HepG2 (cell line): ENCODE data around the gene PPM1H. TPM values are rescaled to one million over a fixed set of nuclear protein-coding genes. Genes with fewer than 3 reads are reported as not detected.
A peak's percentile ranks its signal among the peaks of the same experiment; 100 is the strongest.

Experiments
- ATAC-seq: fragments of 200-7000 bp; cut with Tn5 transposase; 3 replicates; pipeline ENCODE4 v1.9.1; 2020; ENCODE audit warnings: mild to moderate bottlenecking, moderate library complexity
- BruUV-seq: library from RNA; stranded (reverse); fragments of 400-500 nt; replicated peaks from 2 replicates; lab custom pipeline; 2021; lab: Mats Ljungman, UMichigan
- CTCF ChIA-PET: fragments of 300-600 bp; formaldehyde crosslinking; extraction: SDS; loops from one replicate; lab custom pipeline; 2021; ENCODE audit warnings: low total read pairs, inconsistent platforms, low intra/inter-chr PET ratio; lab: Yijun Ruan, JAX
- POLR2A ChIA-PET: fragments of 350-600 bp; sonication (Branson Sonifier 250); formaldehyde crosslinking; loops from one replicate; lab custom pipeline; 2020; ENCODE audit warnings: antibody characterized with exemption, inconsistent platforms; lab: Yijun Ruan, JAX
- DNase-seq: peaks from one replicate; pipeline ENCODE4 v3.0.0-alpha.2; 2015; ENCODE audit warnings: low spot score
- FAIRE-seq: peaks from 3 replicates; lab custom pipeline; 2011; peaks lifted over from hg19 to GRCh38; lab: Jason Lieb, UNC
- H2AFZ ChIP-seq: one replicate; pipeline ENCODE4 v1.6.1; 2011; ENCODE audit warnings: low read length, inconsistent platforms
- H3K27ac ChIP-seq: fragments of 300-600 bp; 3 replicates; pipeline ENCODE4 v1.8.0; 2011; ENCODE audit warnings: mixed run types, mild to moderate bottlenecking, mixed read lengths, low read length, inconsistent platforms; ENCODE audit not compliant: insufficient read depth; ENCODE audit errors: extremely low read length
- H3K27me3 ChIP-seq, 2 experiments: fragments of 200-600 bp in 1 of 2; 2 replicates in 1 of 2; 3 replicates in 1 of 2; pipeline versions ENCODE4 v1.6.0 to v1.8.0; 2011; ENCODE audit warnings: low read length in 2 of 2, mild to moderate bottlenecking in 2 of 2, moderate library complexity in 2 of 2, inconsistent platforms in 1 of 2; ENCODE audit not compliant: insufficient read depth in 2 of 2, control insufficient read depth in 1 of 2
- H3K36me3 ChIP-seq, 2 experiments: fragments of 200-600 bp in 1 of 2; replicated peaks in 1 of 2; 2 replicates in 1 of 2; 3 replicates in 1 of 2; pipeline versions ENCODE4 v1.5.1 to v1.8.0; 2011; ENCODE audit warnings: low read length in 2 of 2, inconsistent platforms in 1 of 2; ENCODE audit not compliant: insufficient read depth in 2 of 2, control insufficient read depth in 1 of 2
- H3K4me1 ChIP-seq: 2 replicates; pipeline ENCODE4 v1.5.1; 2012; ENCODE audit warnings: low read length, inconsistent platforms; ENCODE audit not compliant: insufficient read depth
- H3K4me2 ChIP-seq: 2 replicates; pipeline ENCODE4 v1.6.0; 2011; ENCODE audit warnings: low read depth, low read length, inconsistent platforms
- H3K4me3 ChIP-seq, 3 experiments: fragments of 200-600 bp in 1 of 3; sonication (generic), shearing (Covaris generic) in 1 of 3; replicated peaks in 1 of 3; 2 replicates each; pipeline ENCODE4 v1.5.1; 2011 to 2016; ENCODE audit warnings: low read length in 3 of 3, inconsistent platforms in 2 of 3, low read depth in 2 of 3, mild to moderate bottlenecking in 2 of 3, control low read depth in 1 of 3, mixed read lengths in 1 of 3; ENCODE audit not compliant: insufficient read depth in 1 of 3
- H3K79me2 ChIP-seq: one replicate; pipeline ENCODE4 v1.6.1; 2011; ENCODE audit warnings: low read length, inconsistent platforms; ENCODE audit not compliant: insufficient read depth
- H3K9ac ChIP-seq: 2 replicates; pipeline ENCODE4 v1.6.0; 2011; ENCODE audit warnings: mild to moderate bottlenecking, low read depth, low read length, inconsistent platforms; ENCODE audit not compliant: insufficient read depth
- H3K9me3 ChIP-seq: 2 replicates; pipeline ENCODE4 v1.5.1; 2012; ENCODE audit warnings: mild to moderate bottlenecking, low read length
- H4K20me1 ChIP-seq: 2 replicates; pipeline ENCODE4 v1.6.0; 2011; ENCODE audit warnings: inconsistent platforms, mild to moderate bottlenecking, low read length, moderate library complexity; ENCODE audit not compliant: insufficient read depth
- DMAP1 ChIP-seq: IDR thresholded peaks from 2 replicates; pipeline ENCODE4 v1.6.1; 2016
- GFI1 ChIP-seq: sonication (generic); formaldehyde crosslinking; IDR thresholded peaks from 2 replicates; pipeline ENCODE4 v1.5.0; 2020; ENCODE audit warnings: missing genetic modification reagents, mild to moderate bottlenecking, borderline replicate concordance
- PITX1 ChIP-seq: sonication (generic); formaldehyde crosslinking; IDR thresholded peaks from 2 replicates; pipeline ENCODE4 v1.5.1; 2020; ENCODE audit warnings: mild to moderate bottlenecking, missing genetic modification reagents
- RARA ChIP-seq: IDR thresholded peaks from 2 replicates; pipeline ENCODE4 v1.6.1; 2016; ENCODE audit warnings: missing genetic modification reagents, missing compliant biosample characterization
- ZNF136 ChIP-seq: sonication (generic); formaldehyde crosslinking; IDR thresholded peaks from 2 replicates; pipeline ENCODE4 v1.8.1; 2022; ENCODE audit warnings: low read depth, mild to moderate bottlenecking, moderate library complexity, missing genetic modification reagents
- ZNF564 ChIP-seq: sonication (generic); formaldehyde crosslinking; IDR thresholded peaks from 2 replicates; pipeline ENCODE4 v1.8.1; 2023; ENCODE audit warnings: mild to moderate bottlenecking, missing genetic modification reagents
- ZNF644 ChIP-seq: IDR thresholded peaks from 2 replicates; pipeline ENCODE4 v1.6.1; 2016; ENCODE audit warnings: low read depth
- WGBS: methylation state at CpG from one replicate; pipeline ENCODE4 v1.1.6; 2017; ENCODE audit warnings: low lambda C conversion rate; 5-methylcytosine and 5-hydroxymethylcytosine counted together
- in situ Hi-C: cut with HindIII; loops from 2 replicates; pipeline ENCODE4 v1.10.0; 2017; ENCODE audit warnings: low pct_unique_long_range_greater_than_20kb; ENCODE audit not compliant: extremely low pct_ligation_motif_present
- intact Hi-C: fragments of 100-400 bp; cut with micrococcal nuclease; formaldehyde crosslinking; loops from one replicate; pipeline ENCODE4 v1.10.0; 2022; ENCODE audit not compliant: unreplicated experiment
- polyA plus RNA-seq, 8 experiments: library from polyadenylated mRNA; depleted of rRNA in 3 of 8; stranded (reverse) in 7 of 8; unstranded in 1 of 8; fragments of >200 nt; fragmentation: Illumina TruSeq in 4 of 8; extraction: Trizol in 4 of 8; gene quantifications; 2 replicates each; pipeline versions ENCODE4 v1.2.1 to v1.2.3, GENCODE V29; 2011 to 2016; ENCODE audit warnings: low read depth in 4 of 8, missing spikeins in 1 of 8, mixed read lengths in 1 of 8; ENCODE audit not compliant: insufficient read depth in 1 of 8
- total RNA-seq, 5 experiments: library from RNA; depleted of rRNA; stranded (reverse); fragments of >200 nt; fragmentation: Illumina TruSeq; extraction: Trizol; gene quantifications; 2 replicates each; pipeline ENCODE4 v1.2.3, GENCODE V29; 2016; ENCODE audit warnings: low read depth in 1 of 5
- TF ChIP-seq, protein P1 (sequence below): sonication (generic); formaldehyde crosslinking; IDR thresholded peaks from 2 replicates; pipeline ENCODE4 v1.4.0; 2020; ENCODE audit warnings: missing genetic modification reagents
- TF ChIP-seq, protein P2 (sequence below): sonication (generic); formaldehyde crosslinking; IDR thresholded peaks from 2 replicates; pipeline ENCODE4 v1.5.0; 2020; ENCODE audit warnings: missing genetic modification reagents
- TF ChIP-seq, protein P3 (sequence below): sonication (generic); formaldehyde crosslinking; IDR thresholded peaks from 2 replicates; pipeline ENCODE4 v1.8.0; 2022; ENCODE audit warnings: mild to moderate bottlenecking, missing genetic modification reagents, moderate library complexity

Gene PPM1H
- total and polyA plus RNA-seq, 2 of the 13 experiments (the other 11 are each of a cell fraction or from before 2014, with no cell fraction given) = 29.1 to 38.1 TPM

DNA sequence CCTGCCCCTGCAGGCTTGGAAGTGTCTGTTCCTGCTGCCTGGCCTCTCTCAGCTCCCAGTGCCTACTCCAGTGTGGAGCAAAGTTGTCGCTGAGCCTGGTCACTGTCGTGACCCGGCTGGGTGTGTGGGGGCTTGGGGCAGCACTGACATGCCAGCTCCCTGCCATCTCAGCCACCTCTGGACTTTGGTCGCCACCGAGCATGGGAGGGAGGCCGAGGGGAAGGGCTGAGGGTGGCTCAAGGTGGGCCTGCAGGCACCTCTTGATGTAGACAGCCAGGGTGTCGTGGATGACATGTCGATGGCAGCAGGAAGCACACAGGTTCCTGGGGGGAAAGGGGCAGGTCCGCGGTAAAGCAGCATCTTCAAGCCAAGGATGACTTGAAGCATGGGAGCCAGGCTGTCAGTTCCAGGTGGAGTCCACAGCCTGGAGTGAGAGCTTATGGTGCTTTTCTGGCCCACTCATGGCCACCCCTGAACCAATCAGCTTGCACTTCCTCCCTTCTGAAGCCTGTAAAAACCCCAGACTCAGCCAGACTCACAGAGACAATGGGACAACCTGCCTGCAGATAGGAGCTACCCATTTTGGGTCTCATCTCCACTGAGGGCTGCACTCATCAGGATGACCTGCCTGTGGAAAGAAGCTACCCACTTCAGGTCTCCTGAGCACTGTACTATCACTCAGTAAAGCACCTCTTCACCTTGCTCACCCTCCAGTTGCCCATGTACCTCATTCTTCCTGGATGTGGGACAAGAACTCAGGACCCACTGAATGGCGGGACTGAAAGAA, 258.2 kb downstream of the PPM1H start:
- H3K9me3 ChIP-seq = no peaks in the 10 kb centered on the region
- DNase-seq (no peak), ATAC-seq (peak; percentile 18; the same call in 1 of the 3 replicates), FAIRE-seq (no peak)
- no peak overlapping the region for H2AFZ ChIP-seq
- intact Hi-C loops = no loop called here
- H3K4me3 ChIP-seq = no peak overlapping the region
- TF ChIP-seq PITX1 (CRISPR knock-in tag) = no peak
- no peak for TF ChIP-seq ZNF644 (CRISPR knock-in tag)
- no peak for TF ChIP-seq RARA
- no peak for TF ChIP-seq ZNF564 (CRISPR knock-in tag)
- TF ChIP-seq, protein P1, sequence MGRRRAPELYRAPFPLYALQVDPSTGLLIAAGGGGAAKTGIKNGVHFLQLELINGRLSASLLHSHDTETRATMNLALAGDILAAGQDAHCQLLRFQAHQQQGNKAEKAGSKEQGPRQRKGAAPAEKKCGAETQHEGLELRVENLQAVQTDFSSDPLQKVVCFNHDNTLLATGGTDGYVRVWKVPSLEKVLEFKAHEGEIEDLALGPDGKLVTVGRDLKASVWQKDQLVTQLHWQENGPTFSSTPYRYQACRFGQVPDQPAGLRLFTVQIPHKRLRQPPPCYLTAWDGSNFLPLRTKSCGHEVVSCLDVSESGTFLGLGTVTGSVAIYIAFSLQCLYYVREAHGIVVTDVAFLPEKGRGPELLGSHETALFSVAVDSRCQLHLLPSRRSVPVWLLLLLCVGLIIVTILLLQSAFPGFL (CRISPR knock-in tag) = no peak
- TF ChIP-seq, protein P2, sequence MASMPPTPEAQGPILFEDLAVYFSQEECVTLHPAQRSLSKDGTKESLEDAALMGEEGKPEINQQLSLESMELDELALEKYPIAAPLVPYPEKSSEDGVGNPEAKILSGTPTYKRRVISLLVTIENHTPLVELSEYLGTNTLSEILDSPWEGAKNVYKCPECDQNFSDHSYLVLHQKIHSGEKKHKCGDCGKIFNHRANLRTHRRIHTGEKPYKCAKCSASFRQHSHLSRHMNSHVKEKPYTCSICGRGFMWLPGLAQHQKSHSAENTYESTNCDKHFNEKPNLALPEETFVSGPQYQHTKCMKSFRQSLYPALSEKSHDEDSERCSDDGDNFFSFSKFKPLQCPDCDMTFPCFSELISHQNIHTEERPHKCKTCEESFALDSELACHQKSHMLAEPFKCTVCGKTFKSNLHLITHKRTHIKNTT (CRISPR knock-in tag) = no peak
- TF ChIP-seq GFI1 (CRISPR knock-in tag) = no peak
- TF ChIP-seq ZNF136 (CRISPR knock-in tag) = no peak
- TF ChIP-seq DMAP1 = no peak
- TF ChIP-seq, protein P3, sequence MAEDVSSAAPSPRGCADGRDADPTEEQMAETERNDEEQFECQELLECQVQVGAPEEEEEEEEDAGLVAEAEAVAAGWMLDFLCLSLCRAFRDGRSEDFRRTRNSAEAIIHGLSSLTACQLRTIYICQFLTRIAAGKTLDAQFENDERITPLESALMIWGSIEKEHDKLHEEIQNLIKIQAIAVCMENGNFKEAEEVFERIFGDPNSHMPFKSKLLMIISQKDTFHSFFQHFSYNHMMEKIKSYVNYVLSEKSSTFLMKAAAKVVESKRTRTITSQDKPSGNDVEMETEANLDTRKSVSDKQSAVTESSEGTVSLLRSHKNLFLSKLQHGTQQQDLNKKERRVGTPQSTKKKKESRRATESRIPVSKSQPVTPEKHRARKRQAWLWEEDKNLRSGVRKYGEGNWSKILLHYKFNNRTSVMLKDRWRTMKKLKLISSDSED (CRISPR knock-in tag) = no peak
- POLR2A ChIA-PET = no interaction called here
- WGBS = 91% methylated on average over 3 of the region's 11 CpGs
- H3K9ac ChIP-seq = no peak overlapping the region
- no peaks in the 10 kb centered on the region for H3K27me3 ChIP-seq
- peaks cover 17 to 56% of the 10 kb centered on the region in 2 experiments for H3K36me3 ChIP-seq
- in situ Hi-C loops = no loop called here
- no peak overlapping the region for H3K27ac ChIP-seq
- no peaks in the 10 kb centered on the region for H3K79me2 ChIP-seq
- H3K4me2 ChIP-seq = no peak overlapping the region
- H4K20me1 ChIP-seq = no peaks in the 10 kb centered on the region
- no peaks in the 10 kb centered on the region for H3K4me1 ChIP-seq
- BruUV-seq = no TSS peak
- CTCF ChIA-PET = no interaction called here
